GM19023 (cell line): ENCODE data around the gene TUBA8.
"Not testable (repeated sequence)": the region's sequence is repeated elsewhere in the genome, so short reads cannot be mapped to it uniquely, and the experiment has no call there.

ENCODE experiments used
- ATAC-seq: cut with Tn5 transposase; IDR thresholded peaks from one replicate; pipeline ENCODE4 v1.9.1; 2021; ENCODE audit warnings: mild to moderate bottlenecking, moderate library complexity; ENCODE audit not compliant: unreplicated experiment

Gene TUBA8

DNA sequence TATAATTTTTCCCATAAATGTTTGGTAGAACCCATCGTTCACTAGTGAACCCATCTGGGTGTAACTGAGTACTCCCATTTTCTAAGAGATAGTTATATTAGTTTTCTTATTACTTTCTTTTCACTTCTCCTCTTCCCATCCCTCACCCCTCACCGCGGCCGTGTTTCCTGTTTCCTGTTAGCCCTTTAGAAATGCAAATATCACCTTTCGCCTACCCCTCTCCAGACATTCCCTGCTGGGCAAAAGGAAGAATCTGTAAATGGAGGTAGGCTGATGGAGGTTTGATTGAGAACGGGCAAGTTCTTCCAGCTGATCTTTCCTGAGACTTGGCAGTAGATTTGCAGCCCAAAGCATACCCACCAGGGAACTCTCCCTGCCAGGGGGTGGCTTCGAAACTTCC lies 54.7 kb downstream of the TUBA8 start:
- not testable (repeated sequence) for ATAC-seq

DNA sequence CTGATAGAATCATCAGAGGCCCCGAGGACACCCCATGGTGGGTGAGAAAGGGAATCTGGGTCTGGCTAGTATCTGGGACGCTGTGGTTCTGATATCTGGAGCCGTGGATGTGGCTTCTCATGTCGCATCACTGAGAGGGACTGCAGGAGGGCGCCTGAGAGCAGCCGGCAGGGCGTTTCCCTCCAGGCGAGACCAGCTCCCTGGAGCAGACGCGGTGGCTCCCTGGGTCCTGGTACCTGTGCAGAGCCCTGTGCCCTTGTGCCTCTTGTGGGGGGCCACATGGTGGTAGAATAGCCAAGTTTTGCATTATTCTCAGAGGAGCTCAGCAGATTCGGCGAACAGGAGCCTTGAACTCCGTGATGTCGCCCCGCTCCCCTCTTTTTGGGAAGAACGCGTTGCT lies 59.7 kb downstream of the TUBA8 start:
- not testable (repeated sequence) for ATAC-seq

DNA sequence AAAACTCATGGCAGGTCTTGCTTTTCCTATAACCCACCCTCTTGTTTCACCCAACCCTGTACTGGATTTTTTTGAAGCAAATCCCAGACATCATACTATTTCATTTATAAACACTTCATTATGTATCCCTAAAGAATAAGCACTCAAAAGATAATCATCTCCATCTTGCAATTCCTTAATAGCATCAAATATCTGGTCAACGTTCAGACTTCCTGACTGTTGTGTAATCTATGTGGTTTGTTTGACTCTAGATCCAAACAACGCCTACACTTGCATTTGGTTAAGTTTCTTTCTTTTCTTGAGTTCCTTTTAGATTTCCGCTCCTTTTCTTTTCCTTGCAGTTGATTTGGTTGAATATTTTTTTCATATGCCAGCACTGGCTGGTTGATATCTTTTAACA lies 61.6 kb downstream of the TUBA8 start:
- ATAC-seq: not testable (repeated sequence)

DNA sequence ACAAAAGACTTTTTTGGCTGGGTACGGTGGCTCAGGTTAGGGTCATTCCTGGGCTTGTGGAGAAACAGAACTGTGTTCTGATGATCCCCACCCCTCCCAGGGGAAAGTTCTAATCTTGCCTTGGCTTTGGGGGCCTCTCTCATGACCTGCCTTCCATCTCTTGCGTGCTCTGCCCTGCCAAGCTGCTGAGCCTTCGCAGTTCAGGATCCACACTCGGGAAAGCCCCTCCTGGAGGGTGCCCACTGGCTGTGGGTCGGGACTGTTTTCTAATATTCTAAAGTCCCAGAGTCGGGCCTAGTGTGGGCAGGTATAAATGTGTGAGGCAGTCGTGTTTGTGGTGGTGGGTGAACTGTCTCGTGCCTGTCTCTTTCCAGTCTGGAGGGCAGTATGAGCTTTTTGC lies 62.2 kb downstream of the TUBA8 start:
- not testable (repeated sequence) for ATAC-seq

DNA sequence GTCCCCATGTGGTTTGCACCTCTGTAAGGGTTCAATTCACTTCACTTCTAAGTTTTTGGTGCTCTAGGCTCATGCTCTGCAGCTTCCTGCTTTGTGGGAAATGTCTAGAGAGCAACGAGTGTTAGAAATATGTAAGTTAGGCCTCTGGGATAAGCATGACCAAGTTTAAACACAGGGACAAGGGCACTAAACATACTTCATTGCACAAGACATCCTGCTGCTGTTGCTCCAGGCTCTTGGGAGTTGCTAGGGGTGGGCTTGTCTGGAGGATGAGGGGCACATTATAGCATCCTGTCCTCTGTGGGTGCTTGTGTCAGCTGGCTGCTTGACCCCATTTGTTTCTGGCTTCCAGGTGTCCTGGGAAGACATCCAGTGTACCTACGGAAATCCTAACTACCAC lies 62.8 kb downstream of the TUBA8 start:
- ATAC-seq: not testable (repeated sequence)
